ENCODE measurements around the gene C22orf39. TPM values are rescaled to one million over a fixed set of nuclear protein-coding genes. Genes with fewer than 3 reads are reported as not detected.

Gene C22orf39
- total and polyA plus RNA-seq, 5 donors: 44.9 to 64.3 (median 58.0) TPM

DNA sequence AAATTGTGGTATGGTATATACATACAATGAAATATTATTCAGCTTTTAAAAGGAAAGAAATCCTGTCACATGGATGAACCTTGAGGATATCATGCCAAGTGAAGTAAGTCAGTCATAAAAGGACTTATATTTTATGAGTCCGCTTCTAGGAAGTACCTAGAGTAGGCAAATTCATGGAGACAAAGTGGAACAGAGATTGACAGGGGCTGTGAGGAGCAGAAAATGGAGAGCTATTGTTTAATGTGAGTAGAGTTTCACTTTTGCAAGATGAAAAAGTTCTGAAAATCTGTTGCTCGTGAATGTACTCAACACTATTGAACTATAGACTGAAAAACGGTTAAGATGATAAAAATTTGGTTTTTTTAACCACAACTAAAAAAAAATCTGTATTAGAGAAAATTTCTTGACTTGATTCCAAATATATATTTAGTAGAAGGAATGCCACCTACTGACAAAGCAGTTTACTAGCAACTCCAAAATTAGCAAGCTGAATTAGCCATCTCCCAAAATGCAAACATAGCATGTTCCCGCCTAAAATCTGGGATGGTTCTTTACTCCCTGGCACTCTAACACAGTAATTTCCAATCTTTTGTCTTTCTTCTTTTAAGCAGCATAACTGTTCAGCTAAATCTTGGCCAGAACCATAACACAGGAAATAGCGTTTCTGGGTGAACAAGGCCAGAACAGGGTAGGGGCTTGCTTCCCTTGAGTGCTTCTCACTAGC is 30.0 kb upstream of the C22orf39 start:
- DNase-seq (no peak), ATAC-seq (no peak)
- H3K4me1 ChIP-seq (ENCODE audit: control insufficient read depth, insufficient read depth, low read length): no peaks in the 10 kb centered on the region
- WGBS: 24% methylated on average over 5 of the region's 5 CpGs
- peak overlapping the region; percentile 87 for H3K4me3 ChIP-seq (ENCODE audit: low read length)
- peak overlapping the region; percentile 28 for H3K27ac ChIP-seq (ENCODE audit: low read length)
- intact Hi-C loops (cut with DNase I): loop anchor here in 1 of 4 donors (2.0 kb wide), 1 partner anchor 47 kb away; the partner anchor contains the start of gene HIRA
- H3K9me3 ChIP-seq (ENCODE audit: control insufficient read depth, low read length): no peaks in the 10 kb centered on the region
- no peaks in the 10 kb centered on the region for H3K27me3 ChIP-seq (ENCODE audit: control insufficient read depth, insufficient read depth)

GRCh38 chr22:19476023-19476422 is 28.5 kb upstream of the C22orf39 start:
- Histone ChIP-seq H3K27me3 (ENCODE audit: control insufficient read depth, insufficient read depth) (no peaks in the 10 kb centered on the region), H3K9me3 (ENCODE audit: control insufficient read depth, low read length) (no peaks in the 10 kb centered on the region), H3K4me3 (ENCODE audit: low read length) (no peak overlapping the region), H3K4me1 (ENCODE audit: control insufficient read depth, insufficient read depth, low read length) (no peaks in the 10 kb centered on the region), H3K27ac (ENCODE audit: low read length) (no peak overlapping the region)
- DNase-seq (no peak), ATAC-seq (no peak)
- intact Hi-C loops (cut with DNase I): no loop called here
- 68% methylated on average over 3 of the region's 3 CpGs for WGBS

DNA sequence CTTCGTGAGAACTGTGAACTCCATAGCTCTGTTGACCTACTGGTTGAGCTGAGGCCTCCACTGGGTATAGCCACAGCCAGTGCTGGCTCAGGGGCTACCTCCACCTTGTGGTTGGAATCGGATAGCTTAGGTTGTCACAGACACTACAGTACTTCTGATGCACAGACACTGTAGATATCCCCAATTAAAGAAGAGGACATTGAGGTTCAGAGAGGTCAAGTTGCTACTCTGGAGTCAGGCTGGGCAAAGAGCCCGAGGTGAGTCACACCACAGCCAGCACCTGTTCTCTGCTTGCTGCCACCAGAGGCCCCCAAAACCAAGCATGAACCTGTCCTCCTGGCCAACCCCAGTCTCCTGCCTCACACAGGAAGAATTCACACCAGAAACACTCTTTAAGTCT is 26.1 kb upstream of the C22orf39 start:
- ATAC-seq (no peak), DNase-seq (no peak)
- 69% methylated on average over 3 of the region's 3 CpGs for WGBS
- intact Hi-C loops (cut with DNase I): no loop called here
- no peak overlapping the region for H3K4me3 ChIP-seq (ENCODE audit: low read length)
- H3K4me1 ChIP-seq (ENCODE audit: control insufficient read depth, insufficient read depth, low read length): no peaks in the 10 kb centered on the region
- H3K27me3 ChIP-seq (ENCODE audit: control insufficient read depth, insufficient read depth): no peaks in the 10 kb centered on the region
- H3K27ac ChIP-seq (ENCODE audit: low read length): no peak overlapping the region
- no peaks in the 10 kb centered on the region for H3K9me3 ChIP-seq (ENCODE audit: control insufficient read depth, low read length)

DNA sequence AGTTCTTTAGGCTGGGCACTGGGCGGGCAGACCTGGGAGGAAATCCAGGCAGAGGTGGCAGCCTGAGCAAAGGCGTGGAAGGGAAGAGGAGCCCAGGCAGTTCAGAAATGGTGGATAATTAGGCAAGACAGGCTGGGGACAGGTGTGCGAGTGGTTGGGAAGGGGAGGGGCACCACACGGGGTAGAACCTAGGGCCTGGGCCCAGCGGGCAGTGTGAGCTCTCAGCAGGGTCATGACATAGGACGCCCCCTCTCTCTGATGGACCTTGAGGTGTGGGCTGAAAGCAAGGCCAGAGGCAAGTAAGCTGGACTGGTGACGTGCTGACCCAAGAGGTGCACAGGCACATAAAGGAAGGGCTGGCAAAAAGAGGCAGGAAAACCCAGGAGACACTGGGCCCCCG is 24.7 kb upstream of the C22orf39 start:
- no peaks in the 10 kb centered on the region for H3K9me3 ChIP-seq (ENCODE audit: control insufficient read depth, low read length)
- 94% methylated on average over 8 of the region's 8 CpGs for WGBS
- H3K4me3 ChIP-seq (ENCODE audit: low read length): no peak overlapping the region
- no peak for DNase-seq
- intact Hi-C loops (cut with DNase I): no loop called here
- H3K27ac ChIP-seq (ENCODE audit: low read length): no peak overlapping the region
- no peaks in the 10 kb centered on the region for H3K27me3 ChIP-seq (ENCODE audit: control insufficient read depth, insufficient read depth)
- H3K4me1 ChIP-seq (ENCODE audit: control insufficient read depth, insufficient read depth, low read length): no peaks in the 10 kb centered on the region
- no peak for ATAC-seq

DNA sequence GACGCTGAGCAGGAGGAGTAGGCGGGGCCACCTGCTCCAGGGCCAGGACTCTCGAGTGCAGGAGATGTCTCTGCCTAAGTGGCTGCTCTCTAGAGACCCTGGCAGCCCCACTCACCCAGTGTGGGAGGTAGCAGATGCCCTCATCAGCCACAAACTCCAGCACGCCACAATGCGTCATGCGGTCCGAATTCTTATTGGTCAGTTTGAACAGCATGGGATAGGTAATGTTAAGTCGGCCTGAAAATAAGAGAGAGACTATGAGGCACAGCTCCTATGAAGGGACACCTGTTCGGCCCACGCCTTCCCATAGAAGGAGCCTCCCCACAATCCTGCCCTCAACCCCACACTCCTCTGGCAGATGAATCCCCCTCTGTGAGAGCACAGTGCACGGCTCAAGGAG is 24.1 kb upstream of the C22orf39 start:
- intact Hi-C loops (cut with DNase I): no loop called here

GRCh38 chr22:19470010-19470409 is 22.5 kb upstream of the C22orf39 start:
- Histone ChIP-seq H3K4me3 (ENCODE audit: low read length) (no peak overlapping the region), H3K4me1 (ENCODE audit: control insufficient read depth, insufficient read depth, low read length) (no peaks in the 10 kb centered on the region), H3K27ac (ENCODE audit: low read length) (no peak overlapping the region), H3K27me3 (ENCODE audit: control insufficient read depth, insufficient read depth) (no peaks in the 10 kb centered on the region), H3K9me3 (ENCODE audit: control insufficient read depth, low read length) (no peaks in the 10 kb centered on the region)
- intact Hi-C loops (cut with DNase I): no loop called here
- DNase-seq (no peak), ATAC-seq (no peak)
- WGBS: 95% methylated on average over 2 of the region's 2 CpGs

More for the DNA sequence above, 24.1 kb upstream of the C22orf39 start:
- Histone ChIP-seq H3K9me3 (ENCODE audit: control insufficient read depth, low read length) (no peaks in the 10 kb centered on the region), H3K27me3 (ENCODE audit: control insufficient read depth, insufficient read depth) (no peaks in the 10 kb centered on the region), H3K27ac (ENCODE audit: low read length) (no peak overlapping the region), H3K4me1 (ENCODE audit: control insufficient read depth, insufficient read depth, low read length) (no peaks in the 10 kb centered on the region), H3K4me3 (ENCODE audit: low read length) (no peak overlapping the region)
- no peak for DNase-seq
- ATAC-seq: no peak
- 91% methylated on average over 11 of the region's 11 CpGs for WGBS

GRCh38 chr22:19469421-19469820 is 21.9 kb upstream of the C22orf39 start:
- no peak overlapping the region for H3K4me3 ChIP-seq (ENCODE audit: low read length)
- H3K27me3 ChIP-seq (ENCODE audit: control insufficient read depth, insufficient read depth): no peaks in the 10 kb centered on the region
- no peaks in the 10 kb centered on the region for H3K4me1 ChIP-seq (ENCODE audit: control insufficient read depth, insufficient read depth, low read length)
- intact Hi-C loops (cut with DNase I): no loop called here
- WGBS: 95% methylated on average over 7 of the region's 7 CpGs
- ATAC-seq (no peak), DNase-seq (no peak)
- no peak overlapping the region for H3K27ac ChIP-seq (ENCODE audit: low read length)
- H3K9me3 ChIP-seq (ENCODE audit: control insufficient read depth, low read length): no peaks in the 10 kb centered on the region

DNA sequence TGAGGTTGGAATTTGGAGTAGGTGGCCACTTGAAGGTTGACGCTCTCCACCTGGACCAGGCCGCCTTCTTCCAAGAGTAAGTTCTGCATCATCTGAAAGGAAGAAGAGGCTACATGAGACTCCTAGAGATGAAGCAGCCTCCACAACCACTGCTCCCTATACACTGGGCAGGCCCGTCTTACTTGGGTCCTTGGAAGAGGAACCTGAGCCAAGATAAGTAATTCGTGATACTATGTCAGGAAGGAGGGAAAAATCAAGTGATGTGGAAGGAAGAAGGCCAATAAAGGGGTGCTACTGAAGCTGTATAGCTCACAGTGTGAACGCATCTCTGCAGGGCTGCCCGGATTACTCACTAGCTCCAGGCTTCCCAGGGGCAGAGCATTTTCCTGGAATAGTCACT is 20.4 kb upstream of the C22orf39 start:
- intact Hi-C loops (cut with DNase I): no loop called here
- Histone ChIP-seq H3K4me1 (ENCODE audit: control insufficient read depth, insufficient read depth, low read length) (no peaks in the 10 kb centered on the region), H3K27ac (ENCODE audit: low read length) (no peak overlapping the region), H3K27me3 (ENCODE audit: control insufficient read depth, insufficient read depth) (no peaks in the 10 kb centered on the region), H3K9me3 (ENCODE audit: control insufficient read depth, low read length) (no peaks in the 10 kb centered on the region), H3K4me3 (ENCODE audit: low read length) (no peak overlapping the region)
- DNase-seq (no peak), ATAC-seq (no peak)
- 90% methylated on average over 6 of the region's 6 CpGs for WGBS

- DNase-seq: no peak
- Histone ChIP-seq H3K9me3 (ENCODE audit: control insufficient read depth, low read length) (no peaks in the 10 kb centered on the region), H3K27me3 (ENCODE audit: control insufficient read depth, insufficient read depth) (no peaks in the 10 kb centered on the region), H3K4me3 (ENCODE audit: low read length) (no peak overlapping the region), H3K4me1 (ENCODE audit: control insufficient read depth, insufficient read depth, low read length) (no peaks in the 10 kb centered on the region), H3K27ac (ENCODE audit: low read length) (no peak overlapping the region)
- intact Hi-C loops (cut with DNase I): no loop called here
- ATAC-seq: no peak
- 91% methylated on average over 9 of the region's 9 CpGs for WGBS
These were observed 19.6 kb upstream of the C22orf39 start for GRCh38 chr22:19466848-19467752.

- H3K27me3 ChIP-seq (ENCODE audit: control insufficient read depth, insufficient read depth): no peaks in the 10 kb centered on the region
- H3K9me3 ChIP-seq (ENCODE audit: control insufficient read depth, low read length): no peaks in the 10 kb centered on the region
- intact Hi-C loops (cut with DNase I): no loop called here
- no peak for DNase-seq
- H3K27ac ChIP-seq (ENCODE audit: low read length): no peak overlapping the region
- ATAC-seq: no peak
- no peaks in the 10 kb centered on the region for H3K4me1 ChIP-seq (ENCODE audit: control insufficient read depth, insufficient read depth, low read length)
- WGBS: 91% methylated on average over 14 of the region's 14 CpGs
- H3K4me3 ChIP-seq (ENCODE audit: low read length): no peak overlapping the region
These were observed 18.7 kb upstream of the C22orf39 start for GRCh38 chr22:19466126-19466716.

DNA sequence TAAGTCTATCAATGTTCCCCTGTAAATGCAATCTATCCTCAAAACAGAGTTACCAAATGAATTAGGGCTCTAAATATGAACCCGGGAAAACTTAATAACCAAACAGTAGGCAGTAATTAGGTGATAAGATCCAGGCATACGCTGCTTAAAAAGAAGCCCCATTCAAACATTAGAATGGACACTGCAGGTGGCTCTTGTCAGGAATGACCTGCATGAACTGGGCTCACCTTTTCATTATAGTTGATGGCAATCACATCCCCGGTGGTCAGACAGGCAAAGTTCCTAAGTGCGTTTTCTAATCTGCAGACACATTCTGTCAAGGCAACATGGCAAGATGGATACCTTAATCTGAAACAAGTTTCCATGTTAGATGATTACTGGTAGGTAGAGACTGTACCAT is 17.5 kb upstream of the C22orf39 start:
- intact Hi-C loops (cut with DNase I): no loop called here
- Histone ChIP-seq H3K27me3 (ENCODE audit: control insufficient read depth, insufficient read depth) (no peaks in the 10 kb centered on the region), H3K4me1 (ENCODE audit: control insufficient read depth, insufficient read depth, low read length) (no peaks in the 10 kb centered on the region), H3K27ac (ENCODE audit: low read length) (no peak overlapping the region), H3K9me3 (ENCODE audit: control insufficient read depth, low read length) (no peaks in the 10 kb centered on the region), H3K4me3 (ENCODE audit: low read length) (no peak overlapping the region)
- DNase-seq (no peak), ATAC-seq (no peak)
- 88% methylated on average over 4 of the region's 4 CpGs for WGBS
